Kidney epithelial cell (primary cell): Measurements from ENCODE around the gene NIPA2. TPM values are rescaled to one million over a fixed set of nuclear protein-coding genes. Genes with fewer than 3 reads are reported as not detected.

Experiments
- DNase-seq: peaks from one replicate; pipeline ENCODE4 v3.0.0-alpha.2; 2010; ENCODE audit warnings: low read depth
- H3K27me3 ChIP-seq: 2 replicates; pipeline ENCODE4 v1.6.0; 2011; ENCODE audit warnings: low read length; ENCODE audit not compliant: control insufficient read depth, insufficient read depth
- H3K36me3 ChIP-seq: 2 replicates; pipeline ENCODE4 v1.5.1; 2011; ENCODE audit warnings: low read length; ENCODE audit not compliant: control insufficient read depth, insufficient read depth
- H3K4me3 ChIP-seq: 2 replicates; pipeline ENCODE4 v1.5.1; 2011; ENCODE audit warnings: low read depth, mild to moderate bottlenecking, control low read depth, low read length
- total RNA-seq: library from RNA; depleted of rRNA; stranded (reverse); fragments of >200 nt; gene quantifications from 2 replicates; pipeline ENCODE4 v1.2.3, GENCODE V29; 2015
- TF ChIP-seq, protein P1 (sequence below): IDR thresholded peaks from 2 replicates; pipeline ENCODE4 v1.5.1; 2011; ENCODE audit warnings: mild to moderate bottlenecking, moderate library complexity, low read length, control low read depth, inconsistent platforms; ENCODE audit not compliant: insufficient read depth, poor library complexity, severe bottlenecking

Gene NIPA2
- total RNA-seq, 1 donor from 2014 or later: 116 TPM

DNA sequence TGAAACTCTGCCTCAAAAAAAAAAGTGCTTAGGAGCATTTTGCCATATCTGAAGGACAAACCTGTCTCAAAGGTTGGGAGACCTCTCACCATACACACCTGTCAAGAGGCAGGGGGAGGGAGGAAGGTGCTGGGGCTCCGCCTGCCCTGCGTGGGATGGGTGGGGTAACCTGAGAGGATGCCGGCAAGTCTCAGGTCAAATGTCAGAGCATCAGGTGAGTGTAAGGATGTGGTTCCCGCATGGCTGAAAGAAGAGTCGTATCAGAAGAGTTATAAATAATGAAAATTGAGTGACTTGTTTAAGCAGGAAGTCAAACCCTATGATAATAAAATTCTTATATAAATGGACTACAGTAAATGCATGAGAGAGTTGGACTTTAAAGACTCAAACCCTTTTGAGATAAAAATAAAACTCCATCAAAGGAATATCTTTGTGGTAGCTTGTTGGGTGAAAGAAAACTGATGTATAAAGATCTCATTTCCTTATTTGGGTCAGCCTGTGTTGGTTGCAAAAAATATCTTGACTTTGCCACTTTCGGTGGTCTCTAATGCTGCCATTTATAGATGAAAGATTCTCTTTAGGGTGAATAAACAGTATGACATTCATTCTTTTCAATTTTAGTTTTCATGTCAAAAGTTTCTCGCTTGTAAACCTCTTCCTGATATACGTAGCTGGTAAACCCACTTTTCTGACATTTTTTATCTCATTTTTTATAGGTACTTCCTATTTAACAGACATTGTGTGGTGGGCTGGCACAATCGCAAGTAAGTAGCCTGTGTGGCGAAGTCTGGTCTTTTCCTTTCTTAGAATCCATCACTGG is 28.2 kb upstream of the NIPA2 start:
- no peaks in the 10 kb centered on the region for H3K27me3 ChIP-seq
- H3K4me3 ChIP-seq: no peak overlapping the region
- no peaks in the 10 kb centered on the region for H3K36me3 ChIP-seq
- DNase-seq: no peak
- TF ChIP-seq, protein P1, sequence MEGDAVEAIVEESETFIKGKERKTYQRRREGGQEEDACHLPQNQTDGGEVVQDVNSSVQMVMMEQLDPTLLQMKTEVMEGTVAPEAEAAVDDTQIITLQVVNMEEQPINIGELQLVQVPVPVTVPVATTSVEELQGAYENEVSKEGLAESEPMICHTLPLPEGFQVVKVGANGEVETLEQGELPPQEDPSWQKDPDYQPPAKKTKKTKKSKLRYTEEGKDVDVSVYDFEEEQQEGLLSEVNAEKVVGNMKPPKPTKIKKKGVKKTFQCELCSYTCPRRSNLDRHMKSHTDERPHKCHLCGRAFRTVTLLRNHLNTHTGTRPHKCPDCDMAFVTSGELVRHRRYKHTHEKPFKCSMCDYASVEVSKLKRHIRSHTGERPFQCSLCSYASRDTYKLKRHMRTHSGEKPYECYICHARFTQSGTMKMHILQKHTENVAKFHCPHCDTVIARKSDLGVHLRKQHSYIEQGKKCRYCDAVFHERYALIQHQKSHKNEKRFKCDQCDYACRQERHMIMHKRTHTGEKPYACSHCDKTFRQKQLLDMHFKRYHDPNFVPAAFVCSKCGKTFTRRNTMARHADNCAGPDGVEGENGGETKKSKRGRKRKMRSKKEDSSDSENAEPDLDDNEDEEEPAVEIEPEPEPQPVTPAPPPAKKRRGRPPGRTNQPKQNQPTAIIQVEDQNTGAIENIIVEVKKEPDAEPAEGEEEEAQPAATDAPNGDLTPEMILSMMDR: no peak

DNA sequence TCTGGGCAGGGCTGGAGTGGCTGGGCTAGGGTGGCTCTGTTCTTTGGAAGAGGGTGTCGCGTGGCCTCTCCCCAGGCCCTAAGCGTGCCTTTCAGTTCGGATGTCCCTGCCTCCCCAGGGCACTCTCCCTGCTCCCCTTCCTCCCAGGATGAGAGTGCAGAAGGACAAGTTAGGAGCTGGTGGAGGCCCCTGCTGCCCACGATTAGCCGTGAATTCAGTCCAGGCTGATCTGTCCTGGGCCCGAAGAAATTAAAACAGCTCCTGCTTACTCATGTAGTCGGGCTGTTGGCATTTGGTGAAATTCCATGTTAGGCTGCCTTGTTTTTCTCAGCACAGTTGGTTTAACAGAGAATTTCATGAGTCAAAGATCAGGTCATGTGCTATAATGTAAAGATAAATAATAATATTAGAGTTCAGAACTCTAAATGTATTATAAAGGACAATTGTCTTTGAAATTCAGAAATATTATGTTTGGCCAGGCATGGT is 27.6 kb upstream of the NIPA2 start:
- H3K27me3 ChIP-seq: no peaks in the 10 kb centered on the region
- H3K4me3 ChIP-seq: no peak overlapping the region
- DNase-seq: no peak
- no peaks in the 10 kb centered on the region for H3K36me3 ChIP-seq
- TF ChIP-seq, protein P1: no peak

DNA sequence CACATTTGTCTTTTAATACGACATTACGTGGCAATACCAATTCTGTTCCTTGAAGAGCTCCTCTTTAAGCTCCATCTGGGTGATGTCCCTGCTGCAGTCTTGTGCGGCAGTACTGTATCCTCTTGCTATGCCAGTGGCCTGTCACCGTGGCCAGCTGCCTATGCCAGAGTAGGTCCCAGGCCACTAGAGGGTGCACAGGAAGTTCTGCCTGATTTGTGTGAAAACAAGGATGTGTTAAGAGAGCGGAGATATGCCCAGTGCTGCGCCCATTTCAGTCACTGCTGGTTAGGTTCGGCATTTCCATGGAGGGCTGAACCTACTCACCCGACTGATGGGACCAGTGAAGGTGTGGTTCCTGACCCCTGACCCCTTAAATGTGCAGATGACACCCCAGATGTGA is 26.8 kb upstream of the NIPA2 start:
- H3K36me3 ChIP-seq: no peaks in the 10 kb centered on the region

DNA sequence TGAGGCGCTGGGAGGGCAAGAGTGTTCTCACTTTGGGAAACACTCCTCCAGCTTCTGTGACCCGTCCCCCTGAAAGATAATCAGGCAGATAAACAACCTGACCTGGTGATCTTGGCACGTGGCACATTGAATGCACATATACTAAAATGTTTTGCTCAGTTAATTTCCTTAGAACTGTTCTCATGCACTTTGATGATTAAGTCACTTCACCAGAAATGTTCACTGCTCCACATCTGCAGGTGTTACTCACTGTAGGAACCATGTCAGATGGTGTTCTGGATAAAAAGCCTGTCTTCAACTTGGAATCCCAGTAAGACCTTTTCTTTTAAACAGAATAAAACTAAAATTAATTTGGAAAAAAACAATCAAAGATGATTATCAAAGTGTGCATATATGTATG is 24.6 kb upstream of the NIPA2 start:
- no peak overlapping the region for H3K4me3 ChIP-seq
- H3K27me3 ChIP-seq: no peaks in the 10 kb centered on the region
- no peak for DNase-seq
- no peaks in the 10 kb centered on the region for H3K36me3 ChIP-seq
- TF ChIP-seq, protein P1: no peak

More for the DNA sequence above, 26.8 kb upstream of the NIPA2 start:
- DNase-seq: no peak
- Histone ChIP-seq H3K27me3 (no peaks in the 10 kb centered on the region), H3K4me3 (no peak overlapping the region)
- TF ChIP-seq, protein P1: no peak

DNA sequence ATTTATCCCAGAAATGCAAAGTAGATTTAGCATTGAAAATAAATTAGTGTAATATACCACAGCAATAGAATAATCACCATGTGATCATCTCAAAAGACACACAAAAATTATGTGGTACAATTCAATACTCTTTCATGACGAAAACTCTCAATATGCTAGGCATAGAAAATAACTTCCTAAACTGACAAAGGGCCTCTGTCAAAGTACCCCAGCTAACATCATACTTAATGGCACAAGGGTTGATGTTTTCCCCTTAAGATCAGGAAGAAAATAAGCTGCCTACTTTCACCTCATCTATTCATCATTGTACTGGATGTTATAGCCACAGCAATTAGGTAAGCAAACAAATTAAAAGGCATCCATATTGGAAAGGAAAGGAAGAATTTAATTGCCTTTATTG is 22.7 kb upstream of the NIPA2 start:
- H3K4me3 ChIP-seq: no peak overlapping the region
- TF ChIP-seq, protein P1: no peak

More for the DNA sequence above, 22.7 kb upstream of the NIPA2 start:
- Histone ChIP-seq H3K36me3 (no peaks in the 10 kb centered on the region), H3K27me3 (no peaks in the 10 kb centered on the region)
- no peak for DNase-seq
